ENCODE results near the gene SNAPC2. TPM values are rescaled to one million over a fixed set of nuclear protein-coding genes. Genes with fewer than 3 reads are reported as not detected.

Gene SNAPC2
- polyA plus RNA-seq, 1 donor (not counting 4 experiments of a cell fraction or from before 2014, with no cell fraction given), result 10.7 TPM

DNA sequence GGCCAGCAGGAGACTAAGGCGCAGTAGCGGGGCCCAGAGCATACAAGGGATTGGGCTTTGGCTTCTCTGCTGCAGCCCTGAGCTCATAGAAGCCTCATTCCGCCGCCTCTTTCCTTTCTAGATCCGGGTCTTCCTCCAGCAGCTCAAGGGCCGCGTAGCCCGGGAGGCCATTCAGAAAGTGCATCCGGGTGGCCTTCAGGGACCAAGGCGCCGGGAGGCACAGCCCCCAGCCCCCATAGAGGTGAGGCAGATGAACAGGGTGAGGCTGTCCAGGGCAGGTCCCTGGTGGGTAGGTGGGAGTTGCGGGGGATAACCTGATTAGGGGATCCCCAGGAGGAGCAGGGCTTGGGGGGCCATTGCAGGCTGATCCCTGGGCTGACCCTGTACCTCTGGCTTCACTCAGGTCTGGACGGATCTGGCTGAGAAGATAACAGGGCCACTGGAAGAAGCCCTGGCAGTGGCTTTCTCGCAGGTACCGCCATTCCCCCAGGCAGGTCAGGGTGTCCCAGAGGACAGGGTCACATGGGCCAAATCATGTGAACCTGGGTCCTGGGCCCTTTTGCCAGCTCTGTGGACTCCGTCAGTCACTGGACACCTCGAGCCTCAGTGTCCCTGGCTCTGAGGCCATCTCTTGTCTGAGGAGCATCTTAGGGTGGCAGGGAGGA is 1.3 kb downstream of the SNAPC2 start:
- H3K9me1 ChIP-seq (ENCODE audit: control insufficient read depth, extremely low read depth, insufficient read depth, low read length), result no peaks in the 10 kb centered on the region
- no peak for DNase-seq (ENCODE audit: low read depth, low spot score)
- H2AFZ ChIP-seq (ENCODE audit: control insufficient read depth, low read length), result peak overlapping the region; percentile 68
- H3K27ac ChIP-seq (ENCODE audit: control insufficient read depth, insufficient read depth, low read length), result peak overlapping the region; percentile 76
- H3K9me3 ChIP-seq (ENCODE audit: control insufficient read depth, low read depth, low read length), result no peaks in the 10 kb centered on the region
- H3K4me2 ChIP-seq (ENCODE audit: control insufficient read depth, extremely low read depth, insufficient read depth, low read depth, low read length), result peak overlapping the region; percentile 93
- H4K20me1 ChIP-seq (ENCODE audit: control insufficient read depth, extremely low read depth, insufficient read depth, low read length), result no peaks in the 10 kb centered on the region
- TF ChIP-seq EZH2 (IDR thresholded peaks at IDR 0.05; ENCODE audit: low read length), result no peak
- TF ChIP-seq, protein P1, sequence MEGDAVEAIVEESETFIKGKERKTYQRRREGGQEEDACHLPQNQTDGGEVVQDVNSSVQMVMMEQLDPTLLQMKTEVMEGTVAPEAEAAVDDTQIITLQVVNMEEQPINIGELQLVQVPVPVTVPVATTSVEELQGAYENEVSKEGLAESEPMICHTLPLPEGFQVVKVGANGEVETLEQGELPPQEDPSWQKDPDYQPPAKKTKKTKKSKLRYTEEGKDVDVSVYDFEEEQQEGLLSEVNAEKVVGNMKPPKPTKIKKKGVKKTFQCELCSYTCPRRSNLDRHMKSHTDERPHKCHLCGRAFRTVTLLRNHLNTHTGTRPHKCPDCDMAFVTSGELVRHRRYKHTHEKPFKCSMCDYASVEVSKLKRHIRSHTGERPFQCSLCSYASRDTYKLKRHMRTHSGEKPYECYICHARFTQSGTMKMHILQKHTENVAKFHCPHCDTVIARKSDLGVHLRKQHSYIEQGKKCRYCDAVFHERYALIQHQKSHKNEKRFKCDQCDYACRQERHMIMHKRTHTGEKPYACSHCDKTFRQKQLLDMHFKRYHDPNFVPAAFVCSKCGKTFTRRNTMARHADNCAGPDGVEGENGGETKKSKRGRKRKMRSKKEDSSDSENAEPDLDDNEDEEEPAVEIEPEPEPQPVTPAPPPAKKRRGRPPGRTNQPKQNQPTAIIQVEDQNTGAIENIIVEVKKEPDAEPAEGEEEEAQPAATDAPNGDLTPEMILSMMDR (optimal IDR thresholded peaks at IDR 0.05 in 1 of 3, IDR thresholded peaks at IDR 0.05 in 1 of 3, conservative IDR thresholded peaks at IDR 0.05 in 1 of 3; ENCODE audit: extremely low read depth in 1 of 3, insufficient read depth in 2 of 3, low read length in 3 of 3), result no peak
- no peaks in the 10 kb centered on the region for H3K79me2 ChIP-seq (ENCODE audit: control insufficient read depth, insufficient read depth, low read length)
- H3K36me3 ChIP-seq (ENCODE audit: control insufficient read depth in 2 of 2, extremely low read depth in 1 of 2, insufficient read depth in 2 of 2, low read length in 2 of 2), result peaks cover 4 to 5% of the 10 kb centered on the region in 2 experiments
- no peak for FAIRE-seq
- H3K4me3 ChIP-seq (ENCODE audit: control insufficient read depth in 2 of 3, extremely low read depth in 1 of 3, insufficient read depth in 2 of 3, low read depth in 1 of 3, low read length in 3 of 3), result peak overlapping the region; percentile 40 to 78 (median 70)
- dilution Hi-C loops (cut with MboI; ENCODE audit: extremely low pct_ligation_motif_present, low sequenced_read_pairs), result no loop called here
- H3K27me3 ChIP-seq (ENCODE audit: control insufficient read depth, extremely low read depth, insufficient read depth, low read length), result peaks cover 15% of the 10 kb centered on the region
- peak overlapping the region; percentile 75 for H3K9ac ChIP-seq (ENCODE audit: control insufficient read depth, extremely low read depth, insufficient read depth, low read length)
- H3K4me1 ChIP-seq (ENCODE audit: control insufficient read depth, extremely low read depth, insufficient read depth, low read length), result peaks cover 18% of the 10 kb centered on the region

DNA sequence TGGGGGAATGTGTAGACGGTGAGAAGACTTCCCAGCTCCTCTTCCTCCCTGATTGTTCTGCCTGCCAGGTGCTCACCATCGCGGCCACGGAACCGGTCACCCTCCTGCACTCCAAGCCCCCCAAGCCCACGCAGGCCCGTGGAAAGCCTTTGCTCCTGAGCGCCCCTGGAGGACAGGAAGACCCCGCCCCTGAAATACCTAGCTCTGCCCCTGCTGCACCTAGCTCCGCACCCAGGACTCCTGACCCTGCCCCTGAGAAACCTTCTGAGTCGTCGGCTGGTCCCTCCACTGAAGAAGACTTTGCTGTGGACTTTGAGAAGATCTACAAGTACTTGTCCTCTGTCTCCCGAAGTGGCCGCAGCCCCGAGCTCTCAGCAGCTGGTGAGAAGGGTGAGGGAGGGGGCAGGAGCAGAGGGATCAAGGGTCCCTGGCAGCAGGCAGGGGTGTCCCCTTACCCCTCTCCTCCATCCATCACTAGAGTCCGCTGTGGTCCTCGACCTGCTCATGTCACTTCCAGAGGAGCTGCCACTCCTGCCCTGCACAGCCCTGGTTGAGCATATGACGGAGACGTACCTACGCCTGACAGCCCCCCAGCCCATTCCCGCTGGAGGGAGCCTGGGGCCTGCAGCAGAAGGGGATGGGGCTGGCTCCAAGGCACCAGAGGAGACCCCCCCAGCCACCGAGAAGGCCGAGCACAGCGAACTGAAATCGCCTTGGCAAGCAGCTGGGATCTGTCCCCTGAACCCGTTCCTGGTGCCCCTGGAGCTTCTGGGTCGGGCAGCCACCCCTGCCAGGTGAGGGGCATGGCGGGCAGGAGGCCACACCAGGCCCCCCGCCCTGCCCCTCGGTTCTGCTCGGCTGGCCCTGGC is 2.1 kb downstream of the SNAPC2 start:
- Histone ChIP-seq H3K27me3 (ENCODE audit: control insufficient read depth, extremely low read depth, insufficient read depth, low read length) (peaks cover 9% of the 10 kb centered on the region), H3K4me2 (ENCODE audit: control insufficient read depth, extremely low read depth, insufficient read depth, low read depth, low read length) (no peak overlapping the region), H3K9me1 (ENCODE audit: control insufficient read depth, extremely low read depth, insufficient read depth, low read length) (no peaks in the 10 kb centered on the region), H3K9me3 (ENCODE audit: control insufficient read depth, low read depth, low read length) (no peaks in the 10 kb centered on the region), H4K20me1 (ENCODE audit: control insufficient read depth, extremely low read depth, insufficient read depth, low read length) (no peaks in the 10 kb centered on the region), H3K36me3 (ENCODE audit: control insufficient read depth in 2 of 2, extremely low read depth in 1 of 2, insufficient read depth in 2 of 2, low read length in 2 of 2) (peaks cover 4 to 5% of the 10 kb centered on the region in 2 experiments), H3K4me3 (ENCODE audit: control insufficient read depth in 2 of 3, extremely low read depth in 1 of 3, insufficient read depth in 2 of 3, low read depth in 1 of 3, low read length in 3 of 3) (no peak overlapping the region), H2AFZ (ENCODE audit: control insufficient read depth, low read length) (no peak overlapping the region), H3K4me1 (ENCODE audit: control insufficient read depth, extremely low read depth, insufficient read depth, low read length) (peaks cover 14% of the 10 kb centered on the region), H3K9ac (ENCODE audit: control insufficient read depth, extremely low read depth, insufficient read depth, low read length) (no peak overlapping the region), H3K79me2 (ENCODE audit: control insufficient read depth, insufficient read depth, low read length) (no peaks in the 10 kb centered on the region), H3K27ac (ENCODE audit: control insufficient read depth, insufficient read depth, low read length) (no peak overlapping the region)
- DNase-seq (ENCODE audit: low read depth, low spot score), result no peak
- FAIRE-seq, result no peak
- TF ChIP-seq EZH2 (IDR thresholded peaks at IDR 0.05; ENCODE audit: low read length), result no peak
- TF ChIP-seq, protein P1 (optimal IDR thresholded peaks at IDR 0.05 in 1 of 3, IDR thresholded peaks at IDR 0.05 in 1 of 3, conservative IDR thresholded peaks at IDR 0.05 in 1 of 3; ENCODE audit: extremely low read depth in 1 of 3, insufficient read depth in 2 of 3, low read length in 3 of 3), result no peak
- dilution Hi-C loops (cut with MboI; ENCODE audit: extremely low pct_ligation_motif_present, low sequenced_read_pairs), result no loop called here

Data from keratinocyte (primary cell).